CD4-positive, alpha-beta T cell treated with Interleukin-6 at 100 ng/mL for 8 hours (primary cell): ENCODE measurements around the gene A2ML1.
"Not testable (repeated sequence)": the region's sequence is repeated elsewhere in the genome, so short reads cannot be mapped to it uniquely, and the experiment has no call there.

Source experiments
- DNase-seq: peaks from one replicate; pipeline ENCODE4 v3.0.0-alpha.2; 2020; ENCODE audit warnings: mixed read lengths, low spot score

A2ML1 gene

DNA sequence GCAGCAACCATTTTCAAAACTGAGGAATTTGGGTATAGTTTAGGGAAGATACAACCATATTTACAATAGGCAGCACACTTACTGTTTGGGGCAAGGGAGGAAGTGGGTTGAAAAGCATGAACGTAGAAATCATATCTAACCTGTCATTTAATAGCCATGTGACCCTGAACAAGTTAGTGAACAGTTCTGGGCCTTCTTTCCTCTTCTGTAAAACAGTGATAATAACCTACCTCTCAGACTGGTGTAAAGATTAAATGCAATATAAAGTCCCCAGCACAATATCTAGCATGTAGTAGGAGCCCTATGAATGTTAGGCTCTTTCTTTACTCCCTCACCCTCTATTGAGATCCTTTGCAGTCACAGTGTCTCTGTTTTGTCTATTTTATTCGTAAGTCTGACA is 33.5 kb downstream of the A2ML1 start:
- DNase-seq = no peak

DNA sequence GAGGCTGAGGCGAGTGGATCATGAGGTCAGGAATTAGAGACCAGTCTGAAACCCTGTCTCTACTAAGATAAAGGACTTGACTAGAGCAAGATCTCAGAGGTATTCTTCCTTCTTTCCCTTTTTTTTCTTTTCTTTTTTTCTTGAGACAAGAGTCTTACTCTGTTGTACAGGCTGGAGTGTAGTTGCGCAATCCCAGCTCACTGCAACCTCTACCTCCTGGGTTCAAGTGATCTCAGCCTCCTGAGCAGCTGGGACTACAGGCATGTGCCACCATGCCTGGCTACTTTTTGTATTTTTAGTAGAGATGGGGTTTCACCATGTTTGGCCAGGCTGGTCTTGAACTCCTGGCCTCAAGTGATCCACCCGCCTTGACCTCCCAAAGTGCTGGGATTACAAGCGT is 37.0 kb downstream of the A2ML1 start:
- DNase-seq = not testable (repeated sequence)

DNA sequence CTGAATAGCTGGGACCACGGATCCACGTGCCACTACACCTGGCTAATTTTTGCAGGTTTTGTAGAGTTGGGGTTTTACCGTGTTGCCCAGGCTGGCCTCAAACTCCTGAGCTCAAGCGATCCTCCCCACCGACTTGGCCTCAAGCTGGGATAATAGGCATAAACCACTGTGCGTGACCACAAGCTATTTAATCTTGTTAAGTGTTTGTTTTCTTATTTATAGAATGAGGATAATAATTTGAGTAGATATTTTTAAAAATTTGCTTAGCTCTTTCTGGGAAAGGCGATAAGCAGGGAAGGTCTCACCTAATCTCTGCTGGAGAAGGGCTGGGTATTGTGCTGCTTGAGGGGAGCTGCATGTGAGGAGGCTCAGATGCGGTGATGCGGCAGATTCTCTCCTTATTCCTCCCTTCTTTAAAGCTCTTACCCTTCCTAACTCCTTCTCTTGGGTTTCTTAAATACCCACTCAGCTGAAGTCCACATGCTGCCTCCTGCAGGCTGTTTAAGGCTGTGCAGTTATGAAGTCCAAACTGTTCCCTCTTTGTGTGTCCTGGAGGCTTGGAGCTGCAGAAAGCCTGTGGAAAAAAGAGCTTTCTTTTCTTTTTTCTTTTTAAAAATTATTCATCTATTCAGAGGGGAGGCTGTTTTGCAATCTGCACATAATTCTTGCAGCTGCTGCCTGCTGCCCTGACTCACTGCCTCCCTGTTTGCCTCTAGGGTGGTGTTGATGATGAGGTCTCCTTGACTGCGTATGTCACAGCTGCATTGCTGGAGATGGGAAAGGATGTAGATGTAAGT is 37.9 kb downstream of the A2ML1 start:
- DNase-seq = peak; percentile 19

DNA sequence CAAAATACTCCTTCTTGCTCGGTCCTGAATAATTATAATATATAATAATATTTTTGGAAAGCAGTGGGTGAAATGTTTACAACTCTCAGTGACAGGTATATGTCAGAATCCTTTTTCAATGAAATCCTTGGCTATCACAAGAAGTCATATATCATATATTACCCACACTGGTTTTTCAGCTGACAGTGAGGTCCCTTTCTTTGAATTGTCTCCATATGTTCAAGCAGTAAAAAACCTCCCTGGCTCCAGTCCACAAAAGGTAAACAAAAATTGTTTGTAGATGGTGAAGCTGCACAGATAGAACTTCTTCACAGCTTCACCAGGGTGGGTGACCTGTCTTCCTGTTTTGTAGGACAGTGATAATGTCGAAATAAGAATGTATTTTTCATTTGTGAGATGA is 44.0 kb downstream of the A2ML1 start:
- no peak for DNase-seq

DNA sequence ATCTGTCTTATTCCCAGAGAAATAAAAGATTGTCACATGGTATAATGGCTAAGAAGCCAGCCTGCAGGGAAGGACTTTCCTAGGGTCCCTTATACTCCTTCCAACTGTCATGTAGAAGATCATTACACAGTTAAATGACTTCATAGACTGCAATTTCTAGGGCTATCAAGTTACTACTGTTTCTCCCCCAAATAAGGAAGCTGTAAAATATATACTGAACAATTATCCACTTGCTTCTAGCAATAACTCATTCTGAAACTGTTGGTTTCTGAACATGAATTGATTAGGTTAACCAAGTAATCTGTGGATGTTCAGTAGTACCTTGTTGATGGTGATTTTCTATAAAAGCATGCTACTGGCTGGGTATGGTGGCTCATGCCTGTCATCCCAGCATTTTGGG is 44.6 kb downstream of the A2ML1 start:
- DNase-seq = no peak

DNA sequence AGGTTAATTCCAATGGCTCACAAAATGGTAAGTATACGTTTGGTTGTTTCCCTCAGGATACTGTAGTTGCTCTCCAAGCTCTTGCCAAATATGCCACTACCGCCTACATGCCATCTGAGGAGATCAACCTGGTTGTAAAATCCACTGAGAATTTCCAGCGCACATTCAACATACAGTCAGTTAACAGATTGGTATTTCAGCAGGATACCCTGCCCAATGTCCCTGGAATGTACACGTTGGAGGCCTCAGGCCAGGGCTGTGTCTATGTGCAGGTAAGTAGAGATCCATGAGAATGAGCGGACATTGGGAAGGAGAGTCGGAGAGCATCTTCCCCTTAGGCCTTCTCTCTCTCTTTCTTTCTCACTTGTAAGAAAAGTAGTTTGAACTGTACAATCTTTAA is 45.4 kb downstream of the A2ML1 start:
- no peak for DNase-seq

DNA sequence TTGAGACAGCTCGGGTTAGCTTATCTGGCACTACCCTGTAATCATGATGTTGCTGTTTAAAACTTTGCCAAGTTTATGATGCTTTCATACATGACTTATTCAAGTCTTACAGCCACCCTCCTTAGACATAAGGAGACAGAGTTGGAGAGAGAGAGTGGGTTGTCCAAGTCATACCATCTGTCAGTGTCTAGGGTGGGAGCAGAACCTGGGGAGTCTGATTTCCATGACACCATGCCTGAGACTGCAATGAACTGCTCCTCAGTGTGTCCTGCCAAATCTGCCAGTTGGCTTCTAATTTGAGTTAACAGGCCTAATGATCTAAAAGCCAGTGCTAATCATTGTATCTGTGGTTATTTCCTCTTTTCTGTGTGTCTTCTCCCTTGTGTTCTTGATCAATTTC is 48.2 kb downstream of the A2ML1 start:
- DNase-seq = no peak

DNA sequence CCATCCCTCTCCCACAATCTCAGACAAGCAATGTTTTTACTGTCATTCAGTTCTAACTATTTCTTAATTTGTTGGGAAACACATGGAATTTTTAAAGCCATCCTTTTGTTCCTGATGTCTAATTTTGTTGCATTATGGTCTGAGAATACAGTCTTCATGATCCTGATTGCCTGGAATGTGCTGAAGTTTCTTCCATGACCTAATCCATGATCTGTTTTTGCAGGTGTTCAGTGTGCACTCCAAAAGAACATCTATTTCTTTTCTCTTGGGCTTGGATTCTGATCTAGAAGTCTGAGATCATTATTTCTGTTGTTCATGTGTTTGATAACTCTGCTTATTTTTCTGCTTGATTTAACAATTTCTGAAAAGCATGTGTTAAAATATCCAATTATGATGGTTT is 48.6 kb downstream of the A2ML1 start:
- DNase-seq = no peak

DNA sequence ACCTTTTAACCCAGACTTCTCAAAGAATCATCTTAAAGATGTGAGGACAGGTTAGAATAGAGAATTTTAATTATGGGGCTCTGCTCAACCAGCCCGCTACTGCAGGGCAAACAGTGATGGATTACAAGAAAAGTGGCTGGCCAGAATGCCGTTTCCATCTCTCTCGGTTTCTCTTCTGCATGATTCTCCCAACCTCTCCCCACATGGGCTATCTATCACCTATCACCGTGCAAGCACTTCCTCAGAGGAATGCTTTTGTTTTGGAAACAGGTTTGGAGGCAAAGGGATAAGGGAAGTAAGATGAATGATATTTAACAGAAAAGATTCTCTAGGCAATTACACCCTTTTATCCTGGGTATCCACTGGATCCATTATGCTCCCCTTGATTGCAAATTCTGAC is 54.5 kb downstream of the A2ML1 start:
- no peak for DNase-seq

DNA sequence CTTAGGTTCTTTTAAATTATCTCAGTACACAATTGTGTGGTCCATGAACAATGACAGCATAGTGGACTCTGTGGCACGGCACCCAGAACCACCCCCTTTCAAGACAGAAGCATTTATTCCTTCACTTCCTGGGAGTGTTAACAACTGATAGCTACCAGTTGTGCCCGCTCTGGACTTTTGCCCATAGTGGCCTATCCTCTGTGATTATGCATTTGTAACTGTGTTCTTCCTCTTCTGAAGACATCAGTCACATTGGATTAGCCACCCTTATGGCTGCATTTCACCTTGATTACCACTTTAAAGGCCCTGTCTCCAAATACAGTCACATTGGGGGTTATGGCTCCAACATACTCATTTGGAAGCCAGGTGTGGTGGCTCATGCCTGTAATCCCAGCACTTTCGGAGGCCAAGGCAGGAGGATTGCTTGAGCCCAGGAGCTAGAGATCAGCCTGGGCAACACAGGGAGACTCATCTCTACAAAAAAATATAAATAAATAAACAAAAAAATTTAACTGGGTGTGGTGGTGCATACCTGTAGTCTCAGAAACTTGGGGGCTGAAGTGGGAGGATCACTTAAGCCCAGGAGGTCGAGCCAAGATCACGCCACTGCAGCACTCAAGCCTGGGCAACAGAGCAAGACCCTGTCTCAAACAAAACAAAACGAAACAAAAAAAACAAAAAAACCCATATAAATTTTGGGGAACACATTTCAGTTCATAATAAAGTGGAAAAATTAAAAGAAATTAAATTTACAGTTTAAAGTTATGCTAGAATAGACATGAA is 64.3 kb downstream of the A2ML1 start:
- no peak for DNase-seq

DNA sequence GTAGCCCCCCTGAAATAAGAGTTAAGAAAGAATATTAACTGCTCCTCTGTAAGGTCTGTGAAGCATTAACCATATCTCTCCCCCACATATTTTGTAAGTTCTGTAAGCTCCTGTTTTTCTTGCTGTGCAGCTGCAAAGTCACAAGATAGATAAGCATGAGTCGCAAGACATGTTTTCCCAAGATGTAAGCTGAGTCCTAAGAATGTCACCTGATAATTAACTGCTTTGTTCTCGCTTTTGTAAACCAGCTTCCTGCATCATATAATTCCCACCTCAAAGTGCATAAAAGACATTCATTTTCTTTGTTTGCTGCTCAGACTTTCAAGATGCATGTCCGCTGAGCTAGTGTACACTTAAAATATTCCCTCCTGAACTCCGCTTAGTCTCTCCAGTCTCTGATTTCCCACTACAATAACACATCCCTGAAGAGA is 64.9 kb downstream of the A2ML1 start:
- no peak for DNase-seq

DNA sequence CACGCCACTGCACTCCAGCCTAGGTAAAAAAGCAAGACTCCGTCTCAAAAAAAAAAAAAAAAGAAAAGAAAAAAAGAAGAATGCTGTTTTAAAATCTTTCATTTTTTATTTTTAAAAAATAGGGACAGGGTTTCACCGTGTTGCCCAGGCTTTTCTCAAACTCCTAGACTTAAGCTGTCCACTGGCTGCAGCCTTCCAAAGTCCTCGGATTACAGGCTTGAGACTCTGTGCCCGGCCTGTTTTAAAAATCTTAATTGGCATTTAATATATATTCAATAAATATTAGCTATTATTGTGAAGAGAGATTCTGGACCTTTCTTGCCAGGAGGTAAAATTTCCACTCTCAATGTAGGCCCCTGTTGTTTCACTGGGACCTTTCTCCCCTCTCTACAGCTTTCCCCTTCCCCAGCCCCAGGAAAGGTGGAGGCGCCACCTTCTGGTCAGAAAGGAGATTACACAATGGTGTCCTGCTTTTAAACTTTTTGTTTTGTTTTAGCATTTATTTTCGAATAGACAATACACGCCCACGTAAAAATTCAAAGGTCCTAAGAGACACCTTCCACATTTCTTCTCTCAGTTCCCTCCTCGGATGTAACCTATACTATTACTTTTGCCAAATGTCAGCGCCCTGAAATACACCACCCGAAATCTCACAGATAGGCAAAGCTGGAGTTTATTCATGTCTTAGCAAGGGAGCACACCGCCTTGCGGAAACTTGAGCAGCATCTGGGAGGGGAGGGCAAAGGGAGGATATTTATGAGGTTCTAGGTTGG is 68.1 kb downstream of the A2ML1 start:
- DNase-seq = peak; percentile 52

DNA sequence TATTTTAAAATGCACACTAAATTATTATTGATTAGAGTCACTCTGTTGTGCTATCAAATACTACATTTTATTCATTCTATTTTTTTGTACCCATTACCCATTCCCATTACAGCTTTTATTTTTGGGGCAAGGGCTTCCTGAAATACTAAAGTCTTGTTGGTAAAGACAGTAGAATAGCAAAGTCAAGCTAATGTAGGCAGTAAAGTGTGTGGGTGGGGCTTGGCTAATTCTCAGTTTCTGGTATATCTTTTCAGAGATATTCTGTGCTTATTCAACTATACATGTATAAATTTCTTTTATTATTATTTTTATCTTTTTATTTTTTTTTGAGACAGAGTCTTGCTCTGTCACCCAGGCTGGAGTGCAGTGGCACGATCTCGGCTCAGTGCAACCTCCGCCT is 69.6 kb downstream of the A2ML1 start:
- no peak for DNase-seq

DNA sequence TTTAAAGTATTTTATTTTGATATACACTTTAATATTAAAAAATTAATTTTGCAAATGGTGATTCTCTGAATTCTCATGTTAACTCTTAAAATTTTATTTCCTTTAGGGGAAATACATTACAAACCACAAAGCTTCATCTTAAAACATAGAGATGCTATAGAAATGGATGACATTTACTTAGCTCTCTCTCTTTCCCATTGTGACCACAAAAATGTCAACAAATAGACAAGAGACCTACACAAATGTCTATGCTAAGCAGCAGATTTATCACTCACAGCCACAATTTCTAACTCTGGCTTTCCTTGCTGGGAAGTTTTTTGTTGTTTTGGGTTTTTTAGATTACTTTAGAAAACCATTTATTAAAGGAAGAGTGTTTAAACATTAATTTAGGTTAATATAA is 72.0 kb downstream of the A2ML1 start:
- DNase-seq = no peak

DNA sequence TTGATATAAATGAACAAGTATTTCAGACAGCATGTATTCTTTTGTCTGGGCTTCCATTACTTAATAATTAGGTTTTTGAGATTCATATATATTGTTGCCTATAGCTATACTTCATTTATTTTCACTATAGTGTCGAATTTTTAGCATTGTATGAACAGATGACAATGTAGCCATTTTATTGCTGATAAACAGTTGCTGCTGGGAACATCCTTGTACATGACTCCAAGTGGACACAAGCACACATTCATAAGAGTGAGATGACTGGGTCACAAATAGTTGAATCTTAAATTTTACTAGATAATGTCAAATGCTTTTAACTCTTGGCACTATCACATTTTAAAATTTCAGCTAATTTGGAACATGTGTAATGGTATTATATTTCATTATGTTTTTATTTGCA is 72.6 kb downstream of the A2ML1 start:
- DNase-seq = no peak

DNA sequence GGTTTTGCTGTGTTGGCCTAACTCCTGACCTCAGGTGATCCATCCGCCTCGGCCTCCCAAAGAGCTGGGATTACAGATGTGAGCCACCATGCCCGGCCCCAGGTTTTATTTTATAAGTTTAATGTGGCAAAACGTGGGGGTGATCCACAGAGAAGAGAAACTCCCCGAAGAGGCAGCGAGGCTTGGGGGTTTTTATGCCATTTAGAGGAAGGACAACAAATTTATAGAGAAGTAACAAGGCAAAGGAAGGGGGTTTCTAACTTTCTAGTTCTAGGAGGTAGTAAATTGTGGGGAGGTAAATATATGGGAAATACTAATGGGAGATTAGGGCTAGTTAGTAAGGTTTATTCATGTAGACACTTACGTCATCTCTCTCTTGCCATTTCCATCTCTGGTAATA is 74.7 kb downstream of the A2ML1 start:
- DNase-seq = no peak

DNA sequence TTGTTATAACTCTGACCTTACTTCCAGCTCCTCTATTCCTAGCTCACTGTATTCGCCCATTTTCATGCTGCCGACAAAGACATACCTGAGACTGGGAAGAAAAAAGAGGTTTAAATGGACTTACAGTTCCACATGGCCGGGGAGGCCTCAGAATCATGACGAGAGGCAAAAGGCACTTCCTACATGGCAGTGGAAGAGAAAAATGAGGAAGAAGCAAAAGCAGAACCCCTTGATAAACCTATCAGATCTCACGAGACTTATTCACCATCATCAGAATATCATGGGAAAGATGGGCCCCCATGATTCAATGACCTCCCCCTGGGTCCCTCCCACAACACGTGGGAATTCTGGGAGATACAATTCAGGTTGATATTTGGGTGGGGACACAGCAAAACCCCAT is 77.4 kb downstream of the A2ML1 start:
- no peak for DNase-seq

DNA sequence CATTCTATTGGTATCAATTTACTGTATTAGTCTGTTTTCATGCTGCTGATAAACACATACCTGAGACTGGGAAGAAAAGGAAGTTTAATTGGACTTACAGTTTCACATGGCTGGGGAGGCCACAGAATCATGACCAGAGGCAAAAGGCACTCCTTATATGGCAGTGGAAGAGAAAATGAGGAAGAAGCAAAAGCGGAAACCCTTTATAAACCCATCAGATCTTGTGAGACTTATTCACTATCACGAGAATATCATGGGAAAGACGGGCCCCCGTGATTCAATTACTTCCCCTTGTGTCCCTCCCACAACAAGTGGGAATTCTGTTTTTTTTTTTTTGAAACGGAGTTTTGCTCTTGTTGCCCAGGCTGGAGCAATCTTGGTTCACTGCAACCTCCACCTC is 80.3 kb downstream of the A2ML1 start:
- DNase-seq = not testable (repeated sequence)

DNA sequence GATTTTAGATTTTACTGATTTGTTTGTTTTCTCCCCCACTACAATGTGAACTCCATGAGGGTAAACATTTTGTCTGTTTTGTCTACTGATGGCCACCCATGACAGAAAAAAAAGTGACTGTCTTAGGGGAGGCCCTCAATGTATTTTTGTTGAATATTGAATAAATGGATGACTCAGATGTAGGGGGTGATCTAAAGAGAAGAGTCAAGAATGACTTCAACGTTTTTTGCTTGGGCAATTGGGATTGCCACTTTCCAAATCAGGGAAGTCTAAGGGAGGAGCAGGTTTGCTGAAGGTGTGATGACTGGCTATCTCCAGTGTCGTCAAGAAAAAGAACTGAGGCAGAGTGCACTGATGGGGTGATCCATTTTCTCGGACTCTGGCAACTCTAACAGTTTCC is 81.2 kb downstream of the A2ML1 start:
- no peak for DNase-seq

DNA sequence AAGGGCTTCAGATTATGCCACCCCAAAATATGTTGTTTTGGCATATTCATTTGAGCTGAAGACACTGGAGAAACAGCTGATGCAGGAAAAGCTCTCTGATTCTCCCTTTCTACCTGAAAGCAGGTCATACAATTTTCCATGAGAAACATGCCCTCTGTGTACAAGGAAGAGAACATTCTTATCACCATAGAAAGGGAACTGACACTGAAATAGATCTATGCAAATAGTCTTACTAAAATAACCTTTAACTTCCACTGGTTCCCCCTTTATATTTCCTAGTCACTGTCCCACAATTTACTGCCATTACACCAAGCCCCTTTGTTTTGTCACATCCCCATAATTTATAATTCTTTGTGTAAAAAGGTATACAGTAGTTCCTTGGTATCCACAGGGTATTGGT is 82.2 kb downstream of the A2ML1 start:
- DNase-seq = no peak

DNA sequence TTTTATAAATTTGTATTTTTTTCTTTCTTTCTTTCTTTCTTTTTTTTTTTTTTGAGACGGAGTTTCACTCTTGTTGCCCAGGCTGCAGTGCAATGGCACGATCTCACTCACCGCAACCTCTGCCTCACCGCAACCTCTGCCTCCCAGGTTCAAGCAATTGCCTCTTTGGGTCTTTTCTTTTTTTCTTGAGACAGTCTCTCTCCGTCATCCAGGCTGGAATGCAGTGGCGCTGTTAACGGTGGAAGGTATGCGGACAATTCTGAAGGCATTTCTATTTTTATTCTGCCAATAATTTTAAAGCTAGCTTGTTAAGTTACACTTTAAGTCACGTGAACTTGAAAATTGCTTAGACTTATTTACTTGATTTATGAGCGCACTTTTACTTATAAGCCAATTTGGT is 83.1 kb downstream of the A2ML1 start:
- no peak for DNase-seq

DNA sequence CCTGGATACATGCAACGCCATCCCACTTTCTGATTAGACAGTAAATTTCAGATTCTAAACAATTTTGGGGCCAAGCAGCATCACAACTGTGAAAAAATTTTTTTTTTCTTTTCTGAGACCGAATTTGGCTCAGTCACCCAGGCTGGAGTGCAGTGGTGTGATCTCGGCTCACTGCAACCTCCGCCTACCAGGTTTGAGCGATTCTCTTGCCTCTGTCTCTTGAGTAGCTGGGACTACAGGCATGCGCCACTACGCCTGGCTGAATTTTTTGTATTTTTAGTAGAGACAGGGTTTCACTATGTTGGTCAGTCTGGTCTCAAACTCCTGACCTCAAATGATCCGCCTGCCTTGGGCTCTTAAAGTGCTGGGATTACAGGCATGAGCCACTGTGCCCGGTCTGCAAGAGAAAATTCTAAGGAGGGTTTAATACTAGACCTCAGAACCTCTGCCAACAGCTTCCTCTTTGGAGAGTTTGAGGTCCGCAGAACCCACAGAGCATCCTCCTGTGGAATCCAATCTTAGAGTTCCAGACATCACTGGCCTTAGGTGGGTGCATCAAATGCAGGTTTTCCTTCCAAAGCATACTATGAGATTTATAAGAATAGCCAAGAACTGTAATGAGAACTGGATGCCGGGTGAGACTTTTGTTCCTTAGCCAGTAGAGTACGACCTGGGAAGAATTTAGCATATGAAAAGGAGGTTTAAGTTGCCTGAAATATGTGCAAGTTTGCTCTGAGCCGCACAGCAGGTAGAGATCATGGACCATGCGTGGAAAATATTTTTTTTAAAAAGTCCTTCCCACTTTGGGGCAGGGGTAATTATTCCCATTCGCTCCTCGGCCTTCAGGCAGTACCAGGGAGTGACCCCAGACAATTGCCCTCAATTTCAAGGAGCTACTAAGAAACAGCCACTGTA is 84.1 kb downstream of the A2ML1 start:
- DNase-seq = no peak
